ENCODE data around the gene UMAD1.
"Not testable (repeated sequence)": the region's sequence is repeated elsewhere in the genome, so short reads cannot be mapped to it uniquely, and the experiment has no call there.

The UMAD1 gene

DNA sequence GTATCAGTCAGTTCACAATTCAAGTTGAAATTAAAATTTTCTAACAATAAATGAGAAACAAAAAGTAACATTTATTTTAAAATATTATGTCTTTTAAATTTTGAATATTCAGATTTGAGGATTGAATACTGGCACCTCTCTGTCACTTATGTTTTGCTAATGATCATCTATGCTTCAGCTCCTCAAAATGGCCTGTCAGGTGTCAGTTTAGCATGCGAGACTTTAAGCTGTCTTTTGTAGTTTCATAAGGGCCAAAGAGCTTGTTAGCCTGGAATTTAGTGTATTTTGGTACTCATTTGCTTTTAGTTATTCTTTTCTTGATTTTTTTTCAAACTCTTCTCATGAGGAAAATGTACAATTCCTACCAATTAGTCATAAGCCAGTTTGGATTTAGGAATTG is 179.9 kb downstream of the UMAD1 start:
- Histone ChIP-seq H3K36me3 (ENCODE audit: control insufficient read depth, insufficient read depth, low read length) (no peaks in the 10 kb centered on the region), H3K4me3 (replicated peaks; ENCODE audit: low read depth, low read length) (no peak overlapping the region), H3K27me3 (replicated peaks; ENCODE audit: control insufficient read depth, insufficient read depth, low read length) (no peaks in the 10 kb centered on the region)
- DNase-seq (ENCODE audit: extremely low read depth, insufficient read length): no peak
- TF ChIP-seq, protein P1, sequence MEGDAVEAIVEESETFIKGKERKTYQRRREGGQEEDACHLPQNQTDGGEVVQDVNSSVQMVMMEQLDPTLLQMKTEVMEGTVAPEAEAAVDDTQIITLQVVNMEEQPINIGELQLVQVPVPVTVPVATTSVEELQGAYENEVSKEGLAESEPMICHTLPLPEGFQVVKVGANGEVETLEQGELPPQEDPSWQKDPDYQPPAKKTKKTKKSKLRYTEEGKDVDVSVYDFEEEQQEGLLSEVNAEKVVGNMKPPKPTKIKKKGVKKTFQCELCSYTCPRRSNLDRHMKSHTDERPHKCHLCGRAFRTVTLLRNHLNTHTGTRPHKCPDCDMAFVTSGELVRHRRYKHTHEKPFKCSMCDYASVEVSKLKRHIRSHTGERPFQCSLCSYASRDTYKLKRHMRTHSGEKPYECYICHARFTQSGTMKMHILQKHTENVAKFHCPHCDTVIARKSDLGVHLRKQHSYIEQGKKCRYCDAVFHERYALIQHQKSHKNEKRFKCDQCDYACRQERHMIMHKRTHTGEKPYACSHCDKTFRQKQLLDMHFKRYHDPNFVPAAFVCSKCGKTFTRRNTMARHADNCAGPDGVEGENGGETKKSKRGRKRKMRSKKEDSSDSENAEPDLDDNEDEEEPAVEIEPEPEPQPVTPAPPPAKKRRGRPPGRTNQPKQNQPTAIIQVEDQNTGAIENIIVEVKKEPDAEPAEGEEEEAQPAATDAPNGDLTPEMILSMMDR (IDR thresholded peaks at IDR 0.05; ENCODE audit: insufficient read depth, low read length, poor library complexity, severe bottlenecking): no peak

DNA sequence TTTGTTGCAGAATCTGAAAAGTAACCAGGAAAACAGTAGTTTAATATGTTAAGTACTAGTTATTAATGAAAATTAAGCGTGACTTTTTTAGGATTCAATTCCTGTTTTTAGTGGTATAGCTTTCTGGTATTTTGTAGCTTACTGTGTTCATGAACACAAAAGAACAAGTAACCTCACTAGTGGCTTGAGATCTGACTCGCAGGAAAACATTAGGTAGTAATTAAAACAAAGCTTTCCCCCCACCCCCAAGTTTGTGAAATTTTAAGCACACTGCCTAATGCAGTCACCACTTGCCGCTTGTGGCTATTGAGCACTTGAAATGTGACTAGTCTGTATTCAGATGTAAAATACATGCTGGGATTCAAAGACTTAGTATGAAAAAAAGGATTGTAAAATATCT is 180.4 kb downstream of the UMAD1 start:
- Histone ChIP-seq H3K4me3 (replicated peaks; ENCODE audit: low read depth, low read length) (no peak overlapping the region), H3K36me3 (ENCODE audit: control insufficient read depth, insufficient read depth, low read length) (no peaks in the 10 kb centered on the region), H3K27me3 (replicated peaks; ENCODE audit: control insufficient read depth, insufficient read depth, low read length) (no peaks in the 10 kb centered on the region)
- DNase-seq (ENCODE audit: extremely low read depth, insufficient read length): peak; percentile 51
- TF ChIP-seq, protein P1 (IDR thresholded peaks at IDR 0.05; ENCODE audit: insufficient read depth, low read length, poor library complexity, severe bottlenecking): no peak

- no peaks in the 10 kb centered on the region for H3K27me3 ChIP-seq (replicated peaks; ENCODE audit: control insufficient read depth, insufficient read depth, low read length)
- peak; percentile 16 for DNase-seq (ENCODE audit: extremely low read depth, insufficient read length)
- TF ChIP-seq, protein P1 (IDR thresholded peaks at IDR 0.05; ENCODE audit: insufficient read depth, low read length, poor library complexity, severe bottlenecking): no peak
- no peaks in the 10 kb centered on the region for H3K36me3 ChIP-seq (ENCODE audit: control insufficient read depth, insufficient read depth, low read length)
- H3K4me3 ChIP-seq (replicated peaks; ENCODE audit: low read depth, low read length): no peak overlapping the region
These were observed 181.0 kb downstream of the UMAD1 start for GRCh38 chr7:7821517-7821916.

- not testable (repeated sequence) for H3K27me3 ChIP-seq (replicated peaks; ENCODE audit: control insufficient read depth, insufficient read depth, low read length); H3K4me3 ChIP-seq (replicated peaks; ENCODE audit: low read depth, low read length); H3K36me3 ChIP-seq (ENCODE audit: control insufficient read depth, insufficient read depth, low read length); DNase-seq (ENCODE audit: extremely low read depth, insufficient read length)
These were observed 184.7 kb downstream of the UMAD1 start for GRCh38 chr7:7825294-7825693.

DNA sequence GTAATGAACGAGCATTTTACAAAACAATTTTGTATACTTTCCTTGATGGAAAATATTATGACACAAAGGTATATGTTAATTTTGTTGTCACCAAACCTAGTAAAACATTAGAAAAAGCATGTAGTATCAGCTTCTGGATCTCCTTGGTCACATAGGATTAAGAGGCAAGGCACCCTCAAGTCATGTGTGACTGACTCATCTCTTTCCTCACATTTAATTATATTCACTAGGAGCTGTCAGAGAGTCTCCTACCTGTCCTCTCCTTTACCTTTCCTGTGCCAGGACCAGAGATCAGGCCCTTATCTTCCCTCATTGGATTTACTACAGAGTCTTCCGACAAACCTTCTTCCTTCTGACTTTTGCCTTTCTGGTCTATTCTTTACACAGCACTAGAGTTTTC is 189.1 kb downstream of the UMAD1 start:
- DNase-seq (ENCODE audit: extremely low read depth, insufficient read length): no peak
- H3K4me3 ChIP-seq (replicated peaks; ENCODE audit: low read depth, low read length): no peak overlapping the region
- TF ChIP-seq, protein P1 (IDR thresholded peaks at IDR 0.05; ENCODE audit: insufficient read depth, low read length, poor library complexity, severe bottlenecking): no peak

DNA sequence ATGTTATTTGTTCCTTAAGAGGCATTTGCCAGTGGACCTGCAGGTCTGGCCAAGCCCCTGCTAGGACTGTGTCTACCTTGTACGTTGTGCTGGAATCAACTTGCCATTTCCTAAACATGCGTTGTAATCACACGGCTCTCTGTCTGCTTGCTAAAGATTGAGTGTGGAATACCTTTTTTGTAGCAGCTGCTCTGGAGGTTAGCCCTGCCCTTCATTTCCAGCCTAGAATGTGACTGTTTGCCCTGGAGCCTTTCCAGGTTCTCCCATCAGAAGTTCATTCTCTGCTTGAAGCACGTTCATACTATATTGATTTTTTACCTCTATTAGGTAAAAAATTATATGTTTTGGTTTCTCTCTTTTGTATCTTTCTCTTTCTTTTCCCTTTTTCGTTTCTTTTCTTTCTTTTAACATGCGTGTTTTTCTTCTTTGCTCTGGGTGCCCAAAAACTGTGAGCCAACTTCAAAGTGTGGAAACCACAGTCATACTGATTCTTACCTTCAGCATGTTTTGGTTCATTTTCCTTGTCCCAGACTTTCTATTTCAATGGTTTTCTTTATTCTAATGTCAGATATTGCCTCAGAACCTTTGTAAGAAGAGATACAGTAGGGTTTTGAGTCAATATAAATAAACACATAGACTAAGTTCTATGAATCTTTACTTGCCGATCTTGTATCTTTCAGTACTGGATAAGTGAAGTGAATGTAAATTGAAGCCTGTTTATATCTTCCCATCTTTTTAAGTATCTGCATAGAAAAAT is 189.7 kb downstream of the UMAD1 start:
- Histone ChIP-seq H3K4me3 (replicated peaks; ENCODE audit: low read depth, low read length) (no peak overlapping the region), H3K36me3 (ENCODE audit: control insufficient read depth, insufficient read depth, low read length) (no peaks in the 10 kb centered on the region), H3K27me3 (replicated peaks; ENCODE audit: control insufficient read depth, insufficient read depth, low read length) (no peaks in the 10 kb centered on the region)
- TF ChIP-seq, protein P1 (IDR thresholded peaks at IDR 0.05; ENCODE audit: insufficient read depth, low read length, poor library complexity, severe bottlenecking): no peak
- no peak for DNase-seq (ENCODE audit: extremely low read depth, insufficient read length)

More for the DNA sequence above, 189.1 kb downstream of the UMAD1 start:
- H3K27me3 ChIP-seq (replicated peaks; ENCODE audit: control insufficient read depth, insufficient read depth, low read length): no peaks in the 10 kb centered on the region
- no peaks in the 10 kb centered on the region for H3K36me3 ChIP-seq (ENCODE audit: control insufficient read depth, insufficient read depth, low read length)
